ENCODE data around the gene TIA1.
"Not testable (repeated sequence)": the region's sequence is repeated elsewhere in the genome, so short reads cannot be mapped to it uniquely, and the experiment has no call there.

TIA1 gene

GRCh38 chr2:70248181-70248847, at the start of gene TIA1:
Gene TIA1, minus strand, starts transcription at chr2:70248628. Its CDS starts 198 bp downstream, at chr2:70248430.
- Mint-ChIP-seq H3K4me3 (peak within 1 kb of the TSS; percentile 100), H3K27me3 (no peaks in the 10 kb centered on the region), H3K9me3 (ENCODE audit: low read depth) (no peaks in the 10 kb centered on the region), H3K27ac (peak within 1 kb of the TSS; percentile 99), H3K4me1 (ENCODE audit: low read depth) (peaks cover 38% of the 10 kb centered on the region), H3K36me3 (no peaks in the 10 kb centered on the region)

- not testable (repeated sequence) for H3K27ac Mint-ChIP-seq; H3K4me3 Mint-ChIP-seq; H3K9me3 Mint-ChIP-seq (ENCODE audit: low read depth); H3K27me3 Mint-ChIP-seq
- Mint-ChIP-seq H3K36me3 (peaks cover 11% of the 10 kb centered on the region), H3K4me1 (ENCODE audit: low read depth) (peaks cover 25% of the 10 kb centered on the region)
Measured at GRCh38 chr2:70297828-70298227, 49.4 kb upstream of the TIA1 start.

- peaks cover 11% of the 10 kb centered on the region for H3K36me3 Mint-ChIP-seq
- no peaks in the 10 kb centered on the region for H3K9me3 Mint-ChIP-seq (ENCODE audit: low read depth)
- peaks cover 57% of the 10 kb centered on the region for H3K4me1 Mint-ChIP-seq (ENCODE audit: low read depth)
- no peaks in the 10 kb centered on the region for H3K27me3 Mint-ChIP-seq
- H3K4me3 Mint-ChIP-seq = no peak overlapping the region
- H3K27ac Mint-ChIP-seq = peak overlapping the region; percentile 71
Measured at GRCh38 chr2:70283500-70284191, 35.2 kb upstream of the TIA1 start.

GRCh38 chr2:70282439-70282838, 34.0 kb upstream of the TIA1 start:
- peaks cover 11% of the 10 kb centered on the region for H3K36me3 Mint-ChIP-seq
- no peaks in the 10 kb centered on the region for H3K27me3 Mint-ChIP-seq
- H3K27ac Mint-ChIP-seq = peak overlapping the region; percentile 51
- H3K4me3 Mint-ChIP-seq = peak overlapping the region; percentile 20
- H3K4me1 Mint-ChIP-seq (ENCODE audit: low read depth) = peaks cover 51% of the 10 kb centered on the region
- no peaks in the 10 kb centered on the region for H3K9me3 Mint-ChIP-seq (ENCODE audit: low read depth)

GRCh38 chr2:70280242-70280798, 31.9 kb upstream of the TIA1 start:
- Mint-ChIP-seq H3K9me3 (ENCODE audit: low read depth) (no peaks in the 10 kb centered on the region), H3K27me3 (no peaks in the 10 kb centered on the region), H3K36me3 (peaks cover 11% of the 10 kb centered on the region), H3K4me3 (no peak overlapping the region), H3K27ac (peak overlapping the region; percentile 61), H3K4me1 (ENCODE audit: low read depth) (peaks cover 32% of the 10 kb centered on the region)

- Mint-ChIP-seq H3K9me3 (ENCODE audit: low read depth) (no peaks in the 10 kb centered on the region), H3K27me3 (no peaks in the 10 kb centered on the region), H3K36me3 (peaks cover 17% of the 10 kb centered on the region), H3K4me3 (no peak overlapping the region), H3K4me1 (ENCODE audit: low read depth) (peaks cover 12% of the 10 kb centered on the region), H3K27ac (peak overlapping the region; percentile 5)
Measured at GRCh38 chr2:70270323-70270722, 21.9 kb upstream of the TIA1 start.

- not testable (repeated sequence) for H3K27me3 Mint-ChIP-seq; H3K4me3 Mint-ChIP-seq; H3K27ac Mint-ChIP-seq; H3K9me3 Mint-ChIP-seq (ENCODE audit: low read depth)
- H3K36me3 Mint-ChIP-seq = peaks cover 15% of the 10 kb centered on the region
- H3K4me1 Mint-ChIP-seq (ENCODE audit: low read depth) = peaks cover 12% of the 10 kb centered on the region
Measured at GRCh38 chr2:70269422-70270302, 21.2 kb upstream of the TIA1 start.

- Mint-ChIP-seq H3K36me3 (peaks cover 15% of the 10 kb centered on the region), H3K4me1 (ENCODE audit: low read depth) (peaks cover 14% of the 10 kb centered on the region)
- not testable (repeated sequence) for H3K27me3 Mint-ChIP-seq; H3K27ac Mint-ChIP-seq; H3K4me3 Mint-ChIP-seq; H3K9me3 Mint-ChIP-seq (ENCODE audit: low read depth)
Measured at GRCh38 chr2:70266925-70267324, 18.5 kb upstream of the TIA1 start.

- H3K9me3 Mint-ChIP-seq (ENCODE audit: low read depth) = no peaks in the 10 kb centered on the region
- peaks cover 19% of the 10 kb centered on the region for H3K36me3 Mint-ChIP-seq
- no peak overlapping the region for H3K4me3 Mint-ChIP-seq
- peak overlapping the region; percentile 68 for H3K27ac Mint-ChIP-seq
- no peaks in the 10 kb centered on the region for H3K27me3 Mint-ChIP-seq
- H3K4me1 Mint-ChIP-seq (ENCODE audit: low read depth) = peaks cover 45% of the 10 kb centered on the region
Measured at GRCh38 chr2:70261501-70261900, 13.1 kb upstream of the TIA1 start.

- no peak overlapping the region for H3K27ac Mint-ChIP-seq
Measured at GRCh38 chr2:70258532-70258875, 10.1 kb upstream of the TIA1 start.

GRCh38 chr2:70255637-70256314, 7.3 kb upstream of the TIA1 start:
- H3K27ac Mint-ChIP-seq = no peak overlapping the region
- H3K4me3 Mint-ChIP-seq = no peak overlapping the region
- H3K4me1 Mint-ChIP-seq (ENCODE audit: low read depth) = peaks cover 23% of the 10 kb centered on the region
- no peaks in the 10 kb centered on the region for H3K27me3 Mint-ChIP-seq
- no peaks in the 10 kb centered on the region for H3K9me3 Mint-ChIP-seq (ENCODE audit: low read depth)
- no peaks in the 10 kb centered on the region for H3K36me3 Mint-ChIP-seq

More at GRCh38 chr2:70258532-70258875, 10.1 kb upstream of the TIA1 start:
- peaks cover 38% of the 10 kb centered on the region for H3K4me1 Mint-ChIP-seq (ENCODE audit: low read depth)
- H3K4me3 Mint-ChIP-seq = peak overlapping the region; percentile 90
- H3K9me3 Mint-ChIP-seq (ENCODE audit: low read depth) = no peaks in the 10 kb centered on the region
- no peaks in the 10 kb centered on the region for H3K27me3 Mint-ChIP-seq
- peaks cover 9% of the 10 kb centered on the region for H3K36me3 Mint-ChIP-seq

- Mint-ChIP-seq H3K27me3 (no peaks in the 10 kb centered on the region), H3K4me1 (ENCODE audit: low read depth) (peaks cover 19% of the 10 kb centered on the region), H3K4me3 (no peak overlapping the region), H3K27ac (no peak overlapping the region), H3K9me3 (ENCODE audit: low read depth) (no peaks in the 10 kb centered on the region), H3K36me3 (no peaks in the 10 kb centered on the region)
Measured at GRCh38 chr2:70250434-70250833, 2.0 kb upstream of the TIA1 start.

GRCh38 chr2:70247364-70248180, 856 bp downstream of the TIA1 start:
- H3K27me3 Mint-ChIP-seq = no peaks in the 10 kb centered on the region
- H3K4me1 Mint-ChIP-seq (ENCODE audit: low read depth) = peaks cover 44% of the 10 kb centered on the region

More at GRCh38 chr2:70247364-70248180, 856 bp downstream of the TIA1 start:
- Mint-ChIP-seq H3K9me3 (ENCODE audit: low read depth) (no peaks in the 10 kb centered on the region), H3K4me3 (peak overlapping the region; percentile 100), H3K27ac (peak overlapping the region; percentile 99), H3K36me3 (no peaks in the 10 kb centered on the region)

All from activated naive CD8-positive, alpha-beta T cell (primary cell).